ENCODE data around the gene SLF1. TPM values are rescaled to one million over a fixed set of nuclear protein-coding genes. Genes with fewer than 3 reads are reported as not detected.

The SLF1 gene
- polyA plus RNA-seq, 2 of the 4 experiments (the other 2 are of a cell fraction) = 11.4 to 17.1 TPM

DNA sequence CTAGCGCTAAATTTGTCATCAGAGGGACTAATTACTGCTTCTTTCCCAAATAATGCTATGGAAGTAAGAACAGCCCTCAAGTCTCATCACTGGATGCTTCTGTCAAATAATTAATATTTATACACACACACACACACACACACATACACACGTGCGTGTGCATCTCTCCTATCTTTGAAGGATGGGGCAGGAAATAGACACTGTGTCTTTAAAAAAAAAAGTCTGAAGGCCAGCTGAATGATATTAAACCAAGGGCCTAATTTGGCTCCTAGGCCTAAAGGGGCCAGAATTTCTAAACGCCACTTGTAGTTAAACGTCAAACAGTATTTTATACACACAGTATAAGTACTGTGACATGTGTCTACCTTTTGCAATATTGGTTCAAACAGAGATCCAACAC, 3.3 kb downstream of the SLF1 start:
- no peak for DNase-seq (ENCODE audit: low read depth in 1 of 2, low spot score in 1 of 2)
- ChIA-PET CTCF (no interaction called here), POLR2A (no interaction called here)
- Histone ChIP-seq H3K4me1 (peaks cover 17% of the 10 kb centered on the region; the same call in 2 of the 3 replicates), H3K4me3 (no peak overlapping the region), H3K27ac (no peak overlapping the region), H3K4me2 (no peak overlapping the region), H3K9me3 (no peaks in the 10 kb centered on the region)
- no peak for ATAC-seq
- TF ChIP-seq JUNB (IDR thresholded peaks at IDR 0.05) (no peak), MAFK (IDR thresholded peaks at IDR 0.05; ENCODE audit: partially characterized antibody) (no peak), MYC (IDR thresholded peaks at IDR 0.05; ENCODE audit: borderline replicate concordance, low read length) (no peak), HDAC2 (IDR thresholded peaks at IDR 0.05) (no peak), RCOR1 (IDR thresholded peaks at IDR 0.05; ENCODE audit: low read depth, low read length) (no peak), HMGXB4 (CRISPR knock-in tag; IDR thresholded peaks at IDR 0.05; ENCODE audit: borderline replicate concordance) (no peak), ESRRA (IDR thresholded peaks at IDR 0.05; ENCODE audit: borderline replicate concordance, low read length) (no peak), JUN (IDR thresholded peaks at IDR 0.05) (no peak), ELK1 (IDR thresholded peaks at IDR 0.05; ENCODE audit: low read depth, low read length) (no peak), CEBPB (IDR thresholded peaks at IDR 0.05) (no peak), POLR2AphosphoS2 (conservative IDR thresholded peaks at IDR 0.05; ENCODE audit: low read length) (no peak), NPAS2 (CRISPR knock-in tag; IDR thresholded peaks at IDR 0.05; ENCODE audit: borderline replicate concordance) (no peak), POLR2A (IDR thresholded peaks at IDR 0.05; ENCODE audit: low read length) (no peak)
- no peak for FAIRE-seq
- WGBS (ENCODE audit: missing lambda C conversion rate) = 80% methylated on average over 5 of the region's 5 CpGs

DNA sequence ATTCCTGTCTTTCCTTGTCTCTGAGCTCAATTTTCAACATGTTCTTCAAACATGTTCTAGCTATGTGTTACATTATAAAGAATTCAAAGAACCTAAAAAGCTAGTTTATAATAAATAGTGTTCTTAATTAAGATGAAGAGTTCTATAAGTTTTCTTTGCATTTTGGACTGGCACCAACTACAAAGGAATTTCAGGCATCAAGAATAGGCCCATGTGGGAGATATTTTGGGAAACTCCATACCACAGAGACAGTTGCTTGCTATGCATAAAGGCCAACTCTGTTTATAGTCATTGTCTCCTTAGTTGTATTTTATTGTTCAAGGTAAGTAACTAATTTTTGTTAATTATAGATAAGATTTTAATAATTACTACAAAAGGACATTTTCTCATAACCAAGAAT, 4.5 kb downstream of the SLF1 start:
- POLR2A ChIA-PET = no interaction called here
- Histone ChIP-seq H3K4me3 (no peak overlapping the region), H3K4me2 (no peak overlapping the region), H3K27ac (no peak overlapping the region), H3K9me3 (no peaks in the 10 kb centered on the region), H3K4me1 (peaks cover 13% of the 10 kb centered on the region; the same call in 2 of the 3 replicates)
- DNase-seq (ENCODE audit: low read depth in 1 of 2, low spot score in 1 of 2) = no peak
- CTCF ChIA-PET = no interaction called here
- ATAC-seq = no peak
- FAIRE-seq = no peak
- TF ChIP-seq JUN (IDR thresholded peaks at IDR 0.05) (no peak), RARB (CRISPR knock-in tag; IDR thresholded peaks at IDR 0.05) (no peak), MAFK (IDR thresholded peaks at IDR 0.05; ENCODE audit: partially characterized antibody) (no peak), TFCP2L1 (CRISPR knock-in tag; IDR thresholded peaks at IDR 0.05) (no peak), NPAS2 (CRISPR knock-in tag; IDR thresholded peaks at IDR 0.05; ENCODE audit: borderline replicate concordance) (no peak), HOXA7 (CRISPR knock-in tag; IDR thresholded peaks at IDR 0.05) (no peak), HMGXB4 (CRISPR knock-in tag; IDR thresholded peaks at IDR 0.05; ENCODE audit: borderline replicate concordance) (no peak), ZFP36 (IDR thresholded peaks at IDR 0.05; ENCODE audit: borderline replicate concordance, partially characterized antibody) (no peak), GATA3 (IDR thresholded peaks at IDR 0.05; ENCODE audit: borderline replicate concordance) (no peak), RCOR1 (IDR thresholded peaks at IDR 0.05; ENCODE audit: low read depth, low read length) (no peak), SMC3 (IDR thresholded peaks at IDR 0.05) (no peak), EP300 (IDR thresholded peaks at IDR 0.05) (no peak), CBX2 (IDR thresholded peaks at IDR 0.05; ENCODE audit: borderline replicate concordance, low read depth) (no peak), CTCF (IDR thresholded peaks at IDR 0.05) (no peak), RAD21 (conservative IDR thresholded peaks at IDR 0.05 in 1 of 2, IDR thresholded peaks at IDR 0.05 in 1 of 2) (no peak), SREBF2 (IDR thresholded peaks at IDR 0.05) (no peak), HEYL (CRISPR knock-in tag; IDR thresholded peaks at IDR 0.05) (no peak)
- TF ChIP-seq, protein P1, sequence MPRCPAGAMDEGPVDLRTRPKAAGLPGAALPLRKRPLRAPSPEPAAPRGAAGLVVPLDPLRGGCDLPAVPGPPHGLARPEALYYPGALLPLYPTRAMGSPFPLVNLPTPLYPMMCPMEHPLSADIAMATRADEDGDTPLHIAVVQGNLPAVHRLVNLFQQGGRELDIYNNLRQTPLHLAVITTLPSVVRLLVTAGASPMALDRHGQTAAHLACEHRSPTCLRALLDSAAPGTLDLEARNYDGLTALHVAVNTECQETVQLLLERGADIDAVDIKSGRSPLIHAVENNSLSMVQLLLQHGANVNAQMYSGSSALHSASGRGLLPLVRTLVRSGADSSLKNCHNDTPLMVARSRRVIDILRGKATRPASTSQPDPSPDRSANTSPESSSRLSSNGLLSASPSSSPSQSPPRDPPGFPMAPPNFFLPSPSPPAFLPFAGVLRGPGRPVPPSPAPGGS (IDR thresholded peaks at IDR 0.05) = no peak
